22Rv1 (cell line): ENCODE data around the gene SUOX.

Experiments
- H3K27ac ChIP-seq: fragments of 450-650 bp; 2 replicates; pipeline ENCODE4 v1.5.1; 2017
- ZFX ChIP-seq: fragments of 450-650 bp; IDR thresholded peaks from 2 replicates; pipeline ENCODE4 v1.6.1; 2017; ENCODE audit warnings: antibody characterized with exemption, borderline replicate concordance
- TF ChIP-seq, protein P1 (sequence below): fragments of 450-650 bp; IDR thresholded peaks from 2 replicates; pipeline ENCODE4 v1.5.1; 2017; ENCODE audit warnings: mild to moderate bottlenecking

Gene SUOX

DNA sequence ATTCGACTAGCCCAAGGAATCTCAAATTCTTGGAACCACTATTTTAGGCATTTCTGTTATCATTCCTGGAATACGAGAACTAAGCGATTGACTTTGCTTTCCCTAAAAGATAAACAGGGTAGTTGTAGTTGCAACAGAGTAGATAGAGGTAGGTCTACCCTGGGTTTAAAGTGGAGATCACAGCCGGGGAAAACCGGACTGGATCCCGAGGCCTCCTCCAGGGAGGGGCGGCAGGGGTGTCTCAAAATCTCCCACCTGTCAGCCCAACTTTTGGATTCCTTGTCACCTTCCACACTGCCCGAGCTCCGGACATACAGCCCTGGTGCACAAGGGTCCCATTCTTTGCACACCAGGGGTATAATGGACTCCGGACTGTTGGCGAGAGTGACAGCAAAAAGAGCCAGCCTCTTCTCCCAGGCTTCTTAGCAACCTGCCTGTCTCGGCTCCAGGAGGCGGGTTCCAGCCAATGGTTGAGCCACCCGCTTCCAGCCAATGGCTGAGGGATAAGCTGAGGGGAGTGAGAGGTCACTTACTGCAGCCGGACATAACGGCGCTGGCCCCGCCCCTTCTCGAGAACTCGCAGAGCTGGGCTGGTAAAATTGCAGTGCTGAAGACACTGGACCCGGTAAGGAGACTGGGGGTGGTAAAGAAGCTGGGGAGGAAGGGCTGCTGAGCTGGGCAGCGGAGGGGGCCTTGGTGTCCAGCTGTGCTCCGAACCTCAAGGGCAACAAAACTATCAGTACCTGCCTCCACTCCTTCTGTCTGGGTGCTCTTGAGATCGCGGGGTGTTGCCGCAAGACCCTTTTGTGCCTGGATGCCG, at the start of gene SUOX:
Gene SUOX (plus strand): TSS at position 562 of the 820 bp plus-strand sequence. CDS start 4,946 bp downstream, outside the sequence.
- H3K27ac ChIP-seq: peak within 1 kb of the TSS; percentile 97
- TF ChIP-seq ZFX: no peak
- TF ChIP-seq, protein P1, sequence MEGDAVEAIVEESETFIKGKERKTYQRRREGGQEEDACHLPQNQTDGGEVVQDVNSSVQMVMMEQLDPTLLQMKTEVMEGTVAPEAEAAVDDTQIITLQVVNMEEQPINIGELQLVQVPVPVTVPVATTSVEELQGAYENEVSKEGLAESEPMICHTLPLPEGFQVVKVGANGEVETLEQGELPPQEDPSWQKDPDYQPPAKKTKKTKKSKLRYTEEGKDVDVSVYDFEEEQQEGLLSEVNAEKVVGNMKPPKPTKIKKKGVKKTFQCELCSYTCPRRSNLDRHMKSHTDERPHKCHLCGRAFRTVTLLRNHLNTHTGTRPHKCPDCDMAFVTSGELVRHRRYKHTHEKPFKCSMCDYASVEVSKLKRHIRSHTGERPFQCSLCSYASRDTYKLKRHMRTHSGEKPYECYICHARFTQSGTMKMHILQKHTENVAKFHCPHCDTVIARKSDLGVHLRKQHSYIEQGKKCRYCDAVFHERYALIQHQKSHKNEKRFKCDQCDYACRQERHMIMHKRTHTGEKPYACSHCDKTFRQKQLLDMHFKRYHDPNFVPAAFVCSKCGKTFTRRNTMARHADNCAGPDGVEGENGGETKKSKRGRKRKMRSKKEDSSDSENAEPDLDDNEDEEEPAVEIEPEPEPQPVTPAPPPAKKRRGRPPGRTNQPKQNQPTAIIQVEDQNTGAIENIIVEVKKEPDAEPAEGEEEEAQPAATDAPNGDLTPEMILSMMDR: no peak

DNA sequence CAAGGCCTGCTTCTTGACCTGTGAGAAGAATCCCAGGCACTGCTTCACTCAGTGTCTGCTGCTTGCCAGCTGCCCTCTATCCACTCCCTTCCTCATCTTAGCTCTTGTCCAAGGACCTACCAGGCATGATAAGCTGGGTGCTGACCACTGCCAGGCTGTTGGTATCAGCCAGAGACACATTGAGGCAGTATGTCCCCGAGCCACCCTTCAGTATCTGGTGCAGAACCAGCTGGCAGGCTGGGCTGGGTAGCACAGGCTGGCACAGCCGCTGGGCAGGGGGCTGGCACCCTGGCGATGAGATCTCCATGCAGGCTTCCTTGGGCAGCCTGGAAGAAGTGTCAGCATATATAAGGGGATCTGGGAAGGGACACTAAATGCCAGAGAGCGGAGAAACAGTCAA, 41.7 kb upstream of the SUOX start:
- TF ChIP-seq, protein P1: no peak
- no peak for TF ChIP-seq ZFX
- peak overlapping the region; percentile 36 for H3K27ac ChIP-seq

DNA sequence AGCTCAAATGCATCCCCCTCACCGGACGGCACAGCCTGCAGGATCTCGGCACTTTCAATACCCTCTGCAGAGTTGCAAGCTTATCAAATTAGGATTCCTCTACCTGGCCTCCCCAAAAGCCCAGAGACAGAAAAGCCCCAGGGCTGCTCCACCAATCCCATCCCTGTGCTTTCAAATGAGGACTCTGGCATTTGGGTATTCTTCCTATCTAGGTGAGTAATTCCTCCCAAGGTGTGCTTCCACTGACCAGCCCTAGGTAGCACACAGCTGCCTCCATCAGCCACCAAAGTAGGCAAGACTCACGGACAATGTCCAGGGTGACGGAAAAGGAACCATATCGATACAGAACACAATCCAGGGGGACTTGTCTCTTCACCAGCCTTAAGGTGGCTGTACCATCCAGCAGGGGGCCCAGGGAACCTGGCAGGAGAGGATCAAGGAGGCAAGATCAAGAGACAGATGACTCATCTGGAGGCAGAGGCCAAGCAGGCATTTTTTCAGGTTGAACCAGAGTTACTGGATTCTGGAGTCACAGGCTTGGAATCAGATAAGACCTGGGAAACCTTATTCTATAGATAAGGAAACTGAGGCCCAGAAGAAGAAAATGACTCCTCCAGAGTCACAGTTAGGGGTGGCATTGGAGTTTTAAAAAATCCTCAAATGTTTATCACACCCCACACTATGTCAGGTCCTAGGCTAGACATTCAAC, 41.1 kb upstream of the SUOX start:
- H3K27ac ChIP-seq: peak overlapping the region; percentile 36

DNA sequence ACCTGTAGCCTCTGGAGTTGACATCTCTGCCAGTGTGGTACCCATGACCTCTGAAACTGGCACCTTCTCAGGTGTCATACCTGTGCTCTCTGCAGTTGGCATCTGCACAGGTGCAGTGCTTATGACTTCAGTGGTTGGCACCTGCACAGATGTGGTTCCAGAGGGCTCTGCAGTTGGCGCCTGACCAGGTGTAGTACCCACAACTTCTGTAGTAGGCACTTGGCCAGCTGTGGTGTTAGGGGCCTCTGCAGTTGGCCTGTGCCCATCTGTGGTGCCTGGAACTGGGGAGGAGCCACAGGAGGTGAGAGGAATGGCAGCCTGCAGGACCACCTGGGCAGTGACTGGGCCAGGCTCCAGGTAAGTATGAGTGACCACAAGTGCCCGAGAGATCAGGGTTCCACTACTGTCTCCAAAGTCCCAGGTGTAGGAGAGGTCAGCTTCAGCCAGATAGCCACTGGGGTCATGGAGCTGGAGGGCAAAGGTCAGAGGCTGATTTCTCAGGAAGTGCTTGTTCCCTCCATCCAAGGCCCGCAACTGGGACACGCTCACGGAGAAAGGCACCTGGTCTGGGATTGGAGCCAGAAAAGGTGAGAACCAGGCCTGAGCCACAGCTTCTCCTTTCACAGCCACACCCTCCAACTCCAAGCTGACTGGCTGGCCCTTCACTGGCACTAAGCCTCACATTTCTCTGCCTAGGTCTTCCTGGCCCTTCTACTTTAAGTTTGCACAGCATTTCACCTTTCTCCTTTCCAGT, 39.8 kb upstream of the SUOX start:
- H3K27ac ChIP-seq: peak overlapping the region; percentile 75

More for the DNA sequence above, 41.1 kb upstream of the SUOX start:
- TF ChIP-seq, protein P1: peak; percentile 76
- TF ChIP-seq ZFX: no peak

DNA sequence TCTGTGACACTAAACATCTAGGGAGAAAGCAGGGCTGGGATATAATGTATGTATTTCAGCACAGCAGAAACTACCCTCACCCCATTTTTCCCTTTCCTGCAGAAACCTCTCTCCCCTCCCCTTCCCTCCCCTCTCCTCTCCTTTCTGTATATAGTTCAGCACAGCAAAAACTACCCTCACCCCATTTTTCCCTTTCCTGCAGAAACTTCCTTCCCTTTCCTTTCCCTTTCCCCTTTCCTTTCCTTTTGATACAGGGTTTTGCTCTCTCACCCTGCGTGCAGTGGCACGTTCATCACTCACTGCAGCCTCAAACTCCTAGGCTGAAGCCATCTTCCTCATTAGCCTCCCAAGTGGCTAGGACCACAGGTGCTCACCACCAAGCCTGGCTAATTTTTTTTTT, 33.3 kb upstream of the SUOX start:
- no peak overlapping the region for H3K27ac ChIP-seq
- TF ChIP-seq ZFX: no peak
- TF ChIP-seq, protein P1: no peak

More for the DNA sequence above, 39.8 kb upstream of the SUOX start:
- TF ChIP-seq, protein P1: no peak
- TF ChIP-seq ZFX: no peak

DNA sequence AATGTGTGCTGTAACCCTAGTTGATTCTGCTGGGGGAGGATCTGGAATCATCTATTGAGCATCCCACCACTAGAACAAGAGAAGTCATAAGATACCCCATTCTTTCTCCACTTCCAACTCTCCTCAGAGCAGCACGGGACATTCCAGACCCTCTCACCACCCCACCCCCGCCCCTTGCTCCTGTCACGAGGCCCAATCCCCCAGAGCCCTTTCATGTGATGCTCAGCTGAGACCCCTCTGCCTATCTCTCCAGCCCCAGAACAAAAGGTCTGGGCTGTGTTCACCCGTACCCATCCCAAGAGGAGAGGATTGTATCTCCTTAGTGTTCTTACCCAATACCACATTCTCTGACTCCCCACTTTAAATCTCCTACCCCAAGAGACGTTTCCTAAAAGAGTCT, 31.8 kb upstream of the SUOX start:
- TF ChIP-seq, protein P1: no peak
- TF ChIP-seq ZFX: no peak

More for the DNA sequence above, 31.8 kb upstream of the SUOX start:
- no peak overlapping the region for H3K27ac ChIP-seq
